ENCODE data around the gene SLC17A3.

DNA sequence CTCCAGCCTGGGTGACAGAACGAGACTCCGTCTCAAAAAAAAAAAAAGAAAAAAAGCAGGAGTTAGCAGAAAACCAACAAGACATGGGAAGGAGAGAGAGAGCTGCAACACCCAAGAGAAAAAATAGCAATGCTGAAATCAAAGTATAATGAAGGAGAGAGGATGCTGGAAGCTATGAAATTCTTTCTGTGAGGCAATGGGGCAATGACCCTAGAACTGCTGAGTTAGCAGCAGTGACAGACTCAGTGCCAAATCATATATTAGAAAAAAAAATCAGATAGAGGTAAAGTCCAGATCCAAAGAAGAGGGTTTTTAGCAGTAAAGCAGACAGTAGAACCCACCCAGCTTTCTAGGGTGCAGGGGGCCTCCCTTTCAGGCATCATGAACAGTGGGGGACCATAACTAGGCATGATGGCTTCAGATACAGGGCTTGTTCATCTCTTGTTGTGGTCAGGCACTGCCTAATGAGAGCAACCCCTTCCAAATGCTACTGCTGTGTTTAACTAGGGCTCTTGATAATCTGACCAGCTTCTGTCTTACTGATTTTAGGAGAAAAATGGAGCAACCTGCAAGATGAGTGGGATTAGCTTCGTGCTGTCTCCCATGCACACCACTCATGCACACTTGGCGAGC lies 29.5 kb upstream of the SLC17A3 start:
- TF ChIP-seq, protein P1, sequence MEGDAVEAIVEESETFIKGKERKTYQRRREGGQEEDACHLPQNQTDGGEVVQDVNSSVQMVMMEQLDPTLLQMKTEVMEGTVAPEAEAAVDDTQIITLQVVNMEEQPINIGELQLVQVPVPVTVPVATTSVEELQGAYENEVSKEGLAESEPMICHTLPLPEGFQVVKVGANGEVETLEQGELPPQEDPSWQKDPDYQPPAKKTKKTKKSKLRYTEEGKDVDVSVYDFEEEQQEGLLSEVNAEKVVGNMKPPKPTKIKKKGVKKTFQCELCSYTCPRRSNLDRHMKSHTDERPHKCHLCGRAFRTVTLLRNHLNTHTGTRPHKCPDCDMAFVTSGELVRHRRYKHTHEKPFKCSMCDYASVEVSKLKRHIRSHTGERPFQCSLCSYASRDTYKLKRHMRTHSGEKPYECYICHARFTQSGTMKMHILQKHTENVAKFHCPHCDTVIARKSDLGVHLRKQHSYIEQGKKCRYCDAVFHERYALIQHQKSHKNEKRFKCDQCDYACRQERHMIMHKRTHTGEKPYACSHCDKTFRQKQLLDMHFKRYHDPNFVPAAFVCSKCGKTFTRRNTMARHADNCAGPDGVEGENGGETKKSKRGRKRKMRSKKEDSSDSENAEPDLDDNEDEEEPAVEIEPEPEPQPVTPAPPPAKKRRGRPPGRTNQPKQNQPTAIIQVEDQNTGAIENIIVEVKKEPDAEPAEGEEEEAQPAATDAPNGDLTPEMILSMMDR (IDR thresholded peaks at IDR 0.05) = no peak
- TF ChIP-seq EZH2 (IDR thresholded peaks at IDR 0.05) = no peak
